ENCODE results near the gene PACC1.

DNA sequence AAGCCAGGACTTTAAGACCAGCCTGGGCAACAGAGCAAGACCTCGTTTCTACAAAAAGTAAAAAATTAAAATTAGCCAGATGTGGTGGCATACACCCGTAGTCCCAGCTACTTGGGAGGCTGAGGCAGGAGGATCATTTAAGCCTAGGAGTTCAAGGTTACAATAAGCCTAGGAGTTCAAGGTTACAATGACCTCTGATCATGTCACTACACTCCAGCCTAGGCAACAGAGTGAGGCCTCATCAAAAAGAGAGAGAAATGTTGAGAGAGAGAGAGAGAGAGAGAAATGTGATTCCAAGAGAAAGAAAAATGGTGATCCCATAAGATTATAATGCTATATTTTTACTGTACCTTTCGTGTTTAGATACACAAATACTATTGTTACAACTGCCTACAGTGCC is 60.2 kb downstream of the PACC1 start:
- TF ChIP-seq, protein P1, sequence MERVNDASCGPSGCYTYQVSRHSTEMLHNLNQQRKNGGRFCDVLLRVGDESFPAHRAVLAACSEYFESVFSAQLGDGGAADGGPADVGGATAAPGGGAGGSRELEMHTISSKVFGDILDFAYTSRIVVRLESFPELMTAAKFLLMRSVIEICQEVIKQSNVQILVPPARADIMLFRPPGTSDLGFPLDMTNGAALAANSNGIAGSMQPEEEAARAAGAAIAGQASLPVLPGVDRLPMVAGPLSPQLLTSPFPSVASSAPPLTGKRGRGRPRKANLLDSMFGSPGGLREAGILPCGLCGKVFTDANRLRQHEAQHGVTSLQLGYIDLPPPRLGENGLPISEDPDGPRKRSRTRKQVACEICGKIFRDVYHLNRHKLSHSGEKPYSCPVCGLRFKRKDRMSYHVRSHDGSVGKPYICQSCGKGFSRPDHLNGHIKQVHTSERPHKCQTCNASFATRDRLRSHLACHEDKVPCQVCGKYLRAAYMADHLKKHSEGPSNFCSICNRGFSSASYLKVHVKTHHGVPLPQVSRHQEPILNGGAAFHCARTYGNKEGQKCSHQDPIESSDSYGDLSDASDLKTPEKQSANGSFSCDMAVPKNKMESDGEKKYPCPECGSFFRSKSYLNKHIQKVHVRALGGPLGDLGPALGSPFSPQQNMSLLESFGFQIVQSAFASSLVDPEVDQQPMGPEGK (tag by site-specific recombination; IDR thresholded peaks at IDR 0.05): no peak
- TF ChIP-seq, protein P2, sequence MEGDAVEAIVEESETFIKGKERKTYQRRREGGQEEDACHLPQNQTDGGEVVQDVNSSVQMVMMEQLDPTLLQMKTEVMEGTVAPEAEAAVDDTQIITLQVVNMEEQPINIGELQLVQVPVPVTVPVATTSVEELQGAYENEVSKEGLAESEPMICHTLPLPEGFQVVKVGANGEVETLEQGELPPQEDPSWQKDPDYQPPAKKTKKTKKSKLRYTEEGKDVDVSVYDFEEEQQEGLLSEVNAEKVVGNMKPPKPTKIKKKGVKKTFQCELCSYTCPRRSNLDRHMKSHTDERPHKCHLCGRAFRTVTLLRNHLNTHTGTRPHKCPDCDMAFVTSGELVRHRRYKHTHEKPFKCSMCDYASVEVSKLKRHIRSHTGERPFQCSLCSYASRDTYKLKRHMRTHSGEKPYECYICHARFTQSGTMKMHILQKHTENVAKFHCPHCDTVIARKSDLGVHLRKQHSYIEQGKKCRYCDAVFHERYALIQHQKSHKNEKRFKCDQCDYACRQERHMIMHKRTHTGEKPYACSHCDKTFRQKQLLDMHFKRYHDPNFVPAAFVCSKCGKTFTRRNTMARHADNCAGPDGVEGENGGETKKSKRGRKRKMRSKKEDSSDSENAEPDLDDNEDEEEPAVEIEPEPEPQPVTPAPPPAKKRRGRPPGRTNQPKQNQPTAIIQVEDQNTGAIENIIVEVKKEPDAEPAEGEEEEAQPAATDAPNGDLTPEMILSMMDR (tag by site-specific recombination; IDR thresholded peaks at IDR 0.05): no peak
- no peak for TF ChIP-seq HOXA7 (CRISPR knock-in tag; IDR thresholded peaks at IDR 0.05; ENCODE audit: borderline replicate concordance)

Data from HEK293 (cell line).